ENCODE measurements around the gene SLC66A2.

GRCh38 chr18:79859314-79859713 lies 92.1 kb downstream of the SLC66A2 start:
- TF ChIP-seq CTCF (IDR thresholded peaks at IDR 0.05) (no peak), EZH2 (IDR thresholded peaks at IDR 0.05; ENCODE audit: borderline replicate concordance, insufficient read depth, low read depth, low read length, poor library complexity, severe bottlenecking) (no peak)

All from B cell (primary cell).